ENCODE results near the gene GCLM. TPM values are rescaled to one million over a fixed set of nuclear protein-coding genes. Genes with fewer than 3 reads are reported as not detected.

Gene GCLM
- polyA plus RNA-seq, 3 donors, result 1.2 to 4.4 (median 3.2) TPM

GRCh38 chr1:93899543-93900207, 9.6 kb downstream of the GCLM start:
- intact Hi-C loops (cut with micrococcal nuclease), result no loop called here
- Mint-ChIP-seq H3K27me3 (ENCODE audit: low read depth in 3 of 3) (no peaks in the 10 kb centered on the region), H3K4me1 (peaks cover 11% of the 10 kb centered on the region), H3K27ac (no peak overlapping the region), H3K4me3 (no peak overlapping the region), H3K9me3 (no peaks in the 10 kb centered on the region), H3K36me3 (peaks cover 32% of the 10 kb centered on the region in 2 donors)
- Histone ChIP-seq H2AFZ (ENCODE audit: insufficient read depth, low read depth, low read length, poor library complexity, severe bottlenecking) (no peak overlapping the region), H3K27ac (ENCODE audit: low read depth in 1 of 2, low read length in 2 of 2) (no peak overlapping the region), H3K27me3 (ENCODE audit: control insufficient read depth in 2 of 2, insufficient read depth in 2 of 2, low read length in 2 of 2) (no peaks in the 10 kb centered on the region), H3K79me2 (ENCODE audit: insufficient read depth, low read length) (peaks cover under 1% of the 10 kb centered on the region), H4K20me1 (ENCODE audit: insufficient read depth, low read length) (no peaks in the 10 kb centered on the region), H3K4me1 (ENCODE audit: control insufficient read depth in 1 of 2, insufficient read depth in 2 of 2, low read length in 2 of 2) (peaks cover 7 to 12% of the 10 kb centered on the region in 2 donors), H3K9me3 (replicated peaks in 1 of 2; ENCODE audit: control insufficient read depth in 1 of 2, insufficient read depth in 1 of 2, low read length in 2 of 2) (no peaks in the 10 kb centered on the region), H3K36me3 (replicated peaks in 1 of 2; ENCODE audit: control insufficient read depth in 1 of 2, insufficient read depth in 2 of 2, low read length in 2 of 2) (peaks cover 10 to 46% of the 10 kb centered on the region in 2 donors), H3K4me3 (replicated peaks in 1 of 3; ENCODE audit: low read depth in 2 of 3, low read length in 3 of 3) (no peak overlapping the region), H3K9ac (ENCODE audit: insufficient read depth, low read length, poor library complexity, severe bottlenecking) (no peak overlapping the region), H3K4me2 (replicated peaks; ENCODE audit: extremely low read depth, low read length, poor library complexity, severe bottlenecking) (no peak overlapping the region)
- no peak for DNase-seq
- TF ChIP-seq, protein P1, sequence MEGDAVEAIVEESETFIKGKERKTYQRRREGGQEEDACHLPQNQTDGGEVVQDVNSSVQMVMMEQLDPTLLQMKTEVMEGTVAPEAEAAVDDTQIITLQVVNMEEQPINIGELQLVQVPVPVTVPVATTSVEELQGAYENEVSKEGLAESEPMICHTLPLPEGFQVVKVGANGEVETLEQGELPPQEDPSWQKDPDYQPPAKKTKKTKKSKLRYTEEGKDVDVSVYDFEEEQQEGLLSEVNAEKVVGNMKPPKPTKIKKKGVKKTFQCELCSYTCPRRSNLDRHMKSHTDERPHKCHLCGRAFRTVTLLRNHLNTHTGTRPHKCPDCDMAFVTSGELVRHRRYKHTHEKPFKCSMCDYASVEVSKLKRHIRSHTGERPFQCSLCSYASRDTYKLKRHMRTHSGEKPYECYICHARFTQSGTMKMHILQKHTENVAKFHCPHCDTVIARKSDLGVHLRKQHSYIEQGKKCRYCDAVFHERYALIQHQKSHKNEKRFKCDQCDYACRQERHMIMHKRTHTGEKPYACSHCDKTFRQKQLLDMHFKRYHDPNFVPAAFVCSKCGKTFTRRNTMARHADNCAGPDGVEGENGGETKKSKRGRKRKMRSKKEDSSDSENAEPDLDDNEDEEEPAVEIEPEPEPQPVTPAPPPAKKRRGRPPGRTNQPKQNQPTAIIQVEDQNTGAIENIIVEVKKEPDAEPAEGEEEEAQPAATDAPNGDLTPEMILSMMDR (IDR thresholded peaks at IDR 0.05), result no peak
- no CpG with 5 or more reads among the region's 3 CpGs for WGBS (ENCODE audit: insufficient coverage)

DNA sequence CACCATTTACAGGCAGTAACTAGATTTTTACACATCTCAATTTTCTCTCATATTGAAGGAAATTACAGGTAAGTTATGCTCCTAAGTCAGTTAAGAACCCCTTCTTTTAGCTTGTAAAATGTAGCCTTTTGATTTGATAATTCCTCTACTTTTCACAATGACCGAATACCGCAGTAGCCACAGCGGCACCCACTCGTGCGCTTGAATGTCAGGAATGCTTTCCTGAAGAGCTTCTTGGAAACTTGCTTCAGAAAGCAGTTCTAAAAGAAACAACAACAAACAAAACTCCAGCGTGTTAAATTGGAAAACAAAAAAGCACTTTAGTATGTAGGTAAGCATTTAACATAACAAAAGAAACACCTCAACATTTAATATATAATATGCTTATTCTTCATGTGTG, 20.3 kb downstream of the GCLM start:
- no peak overlapping the region for H2AFZ ChIP-seq (ENCODE audit: insufficient read depth, low read depth, low read length, poor library complexity, severe bottlenecking)
- no peaks in the 10 kb centered on the region for H3K4me1 ChIP-seq (ENCODE audit: control insufficient read depth in 1 of 2, insufficient read depth in 2 of 2, low read length in 2 of 2)
- WGBS (ENCODE audit: insufficient coverage), result no CpG with 5 or more reads among the region's 6 CpGs
- H3K4me3 ChIP-seq (replicated peaks in 1 of 3; ENCODE audit: low read depth in 2 of 3, low read length in 3 of 3), result no peak overlapping the region
- peaks cover 0 to 1% (median 0%) of the 10 kb centered on the region in 3 donors for H3K27me3 Mint-ChIP-seq (ENCODE audit: low read depth in 3 of 3)
- H3K9me3 Mint-ChIP-seq, result no peaks in the 10 kb centered on the region
- H3K4me1 Mint-ChIP-seq, result no peaks in the 10 kb centered on the region
- no peak overlapping the region for H3K27ac Mint-ChIP-seq
- TF ChIP-seq, protein P1 (IDR thresholded peaks at IDR 0.05), result no peak
- no peak overlapping the region for H3K9ac ChIP-seq (ENCODE audit: insufficient read depth, low read length, poor library complexity, severe bottlenecking)
- H3K36me3 ChIP-seq (replicated peaks in 1 of 2; ENCODE audit: control insufficient read depth in 1 of 2, insufficient read depth in 2 of 2, low read length in 2 of 2), result peaks cover 4 to 39% of the 10 kb centered on the region in 2 donors
- intact Hi-C loops (cut with micrococcal nuclease), result no loop called here
- no peaks in the 10 kb centered on the region for H4K20me1 ChIP-seq (ENCODE audit: insufficient read depth, low read length)
- H3K9me3 ChIP-seq (replicated peaks in 1 of 2; ENCODE audit: control insufficient read depth in 1 of 2, insufficient read depth in 1 of 2, low read length in 2 of 2), result no peaks in the 10 kb centered on the region
- H3K4me2 ChIP-seq (replicated peaks; ENCODE audit: extremely low read depth, low read length, poor library complexity, severe bottlenecking), result no peak overlapping the region
- no peaks in the 10 kb centered on the region for H3K79me2 ChIP-seq (ENCODE audit: insufficient read depth, low read length)
- no peak overlapping the region for H3K4me3 Mint-ChIP-seq
- no peak overlapping the region for H3K27ac ChIP-seq (ENCODE audit: low read depth in 1 of 2, low read length in 2 of 2)
- no peaks in the 10 kb centered on the region for H3K27me3 ChIP-seq (ENCODE audit: control insufficient read depth in 2 of 2, insufficient read depth in 2 of 2, low read length in 2 of 2)
- H3K36me3 Mint-ChIP-seq, result peaks cover 19 to 31% of the 10 kb centered on the region in 2 donors
- DNase-seq, result no peak

Data from CD14-positive monocyte (primary cell).